K562 (cell line): Measurements from ENCODE around the gene CYTH1. TPM values are rescaled to one million over a fixed set of nuclear protein-coding genes. Genes with fewer than 3 reads are reported as not detected.
A peak's percentile ranks its signal among the peaks of the same experiment; 100 is the strongest.

Experiments
- ATAC-seq: fragments of 200-7000 bp; cut with Tn5 transposase; 3 replicates; pipeline ENCODE4 v1.9.1; 2020; ENCODE audit warnings: moderate library complexity
- BruUV-seq: library from RNA; stranded (reverse); fragments of 400-500 nt; replicated peaks from 2 replicates; lab custom pipeline; 2021; lab: Mats Ljungman, UMichigan
- CTCF ChIA-PET: fragments of 300-600 bp; formaldehyde crosslinking; extraction: SDS; loops from one replicate; lab custom pipeline; 2021; ENCODE audit warnings: low intra/inter-chr PET ratio; lab: Yijun Ruan, JAX
- POLR2A ChIA-PET: fragments of 300-600, 350-650 bp; sonication (Branson Sonifier 250); formaldehyde crosslinking; extraction: SDS; loops from one replicate; lab custom pipeline; 2021; ENCODE audit warnings: antibody characterized with exemption, inconsistent platforms; lab: Yijun Ruan, JAX
- DNase-seq, 4 experiments: peaks; one replicate each; pipeline versions ENCODE4 v3.0.0 to v3.0.0-alpha.2; 2011 to 2018; ENCODE audit warnings: low spot score in 3 of 4, mixed read lengths in 3 of 4; ENCODE audit errors: extremely low read depth in 1 of 4
- FAIRE-seq: peaks from 2 replicates; lab custom pipeline; 2011; peaks lifted over from hg19 to GRCh38; lab: Jason Lieb, UNC
- H2AFZ ChIP-seq: 2 replicates; pipeline ENCODE4 v1.6.0; 2011; ENCODE audit warnings: low read depth, low read length, control low read depth, inconsistent platforms
- H3K27ac ChIP-seq: fragments of 200-600 bp; 3 replicates; pipeline ENCODE4 v1.8.0; 2011; ENCODE audit warnings: low read depth, mild to moderate bottlenecking, control low read depth, inconsistent platforms, low read length, moderate library complexity, mixed read lengths; ENCODE audit errors: extremely low read depth
- H3K27me3 ChIP-seq, 2 experiments: fragments of 300-600 bp in 1 of 2; 2 replicates in 1 of 2; 3 replicates in 1 of 2; pipeline versions ENCODE4 v1.6.0 to v1.8.0; 2011; ENCODE audit warnings: inconsistent platforms in 2 of 2, low read length in 2 of 2, mild to moderate bottlenecking in 1 of 2, mixed read lengths in 1 of 2, moderate library complexity in 1 of 2; ENCODE audit not compliant: control insufficient read depth in 2 of 2, insufficient read depth in 2 of 2
- H3K36me3 ChIP-seq: fragments of 300-600 bp; 3 replicates; pipeline ENCODE4 v1.8.0; 2011; ENCODE audit warnings: mild to moderate bottlenecking, low read length, inconsistent platforms; ENCODE audit not compliant: control insufficient read depth, insufficient read depth
- H3K4me1 ChIP-seq, 2 experiments: fragments of 200-600 bp in 1 of 2; replicated peaks in 1 of 2; 2 replicates in 1 of 2; 3 replicates in 1 of 2; pipeline versions ENCODE4 v1.5.1 to v1.8.0; 2011; ENCODE audit warnings: inconsistent platforms in 2 of 2, low read length in 2 of 2, mild to moderate bottlenecking in 1 of 2, mixed read lengths in 1 of 2, moderate library complexity in 1 of 2; ENCODE audit not compliant: control insufficient read depth in 2 of 2, insufficient read depth in 2 of 2
- H3K4me2 ChIP-seq: 2 replicates; pipeline ENCODE4 v1.6.1; 2011; ENCODE audit warnings: low read length, control low read depth, inconsistent platforms, mixed read lengths; ENCODE audit not compliant: insufficient read depth
- H3K4me3 ChIP-seq: fragments of 200-600 bp; sonication (generic), shearing (Covaris generic); 2 replicates; pipeline ENCODE4 v1.5.1; 2016; ENCODE audit warnings: control low read depth, inconsistent platforms
- H3K79me2 ChIP-seq: fragments of 200-600 bp; 3 replicates; pipeline ENCODE4 v1.8.0; 2011; ENCODE audit warnings: low read length, inconsistent platforms; ENCODE audit not compliant: control insufficient read depth, insufficient read depth
- H3K9ac ChIP-seq, 2 experiments: 2 replicates each; pipeline versions ENCODE4 v1.6.0 to v1.6.1; 2011; ENCODE audit warnings: low read depth in 2 of 2, low read length in 2 of 2, control low read depth in 1 of 2, inconsistent platforms in 1 of 2, mild to moderate bottlenecking in 1 of 2, mixed read lengths in 1 of 2; ENCODE audit not compliant: insufficient read depth in 1 of 2
- H3K9me1 ChIP-seq: one replicate; pipeline ENCODE4 v1.6.0; 2011; ENCODE audit warnings: inconsistent platforms, mild to moderate bottlenecking, low read length, moderate library complexity; ENCODE audit not compliant: control insufficient read depth, insufficient read depth
- H3K9me3 ChIP-seq: replicated peaks from 2 replicates; pipeline ENCODE4 v1.5.1; 2011; ENCODE audit warnings: low read depth, low read length, inconsistent platforms; ENCODE audit not compliant: control insufficient read depth, insufficient read depth
- H4K20me1 ChIP-seq: replicated peaks from 2 replicates; pipeline ENCODE4 v1.6.1; 2011; ENCODE audit warnings: low read length, inconsistent platforms, mixed read lengths; ENCODE audit not compliant: control insufficient read depth, insufficient read depth
- ATF7 ChIP-seq: fragments of 450-650 bp; IDR thresholded peaks from 2 replicates; pipeline ENCODE4 v1.7.1; 2014; ENCODE audit warnings: mild to moderate bottlenecking, moderate library complexity
- C11orf30 ChIP-seq: fragments of 450-650 bp; IDR thresholded peaks from 2 replicates; pipeline ENCODE4 v1.6.1; 2016; ENCODE audit warnings: low read depth, mild to moderate bottlenecking
- CEBPB ChIP-seq: fragments of 450-650 bp; IDR thresholded peaks from 2 replicates; pipeline ENCODE4 v1.6.1; 2016; ENCODE audit warnings: missing genetic modification characterization, missing compliant biosample characterization
- EP300 ChIP-seq: IDR thresholded peaks from 2 replicates; pipeline ENCODE4 v1.6.1; 2012; ENCODE audit warnings: low read length, improper control_type of control experiment
- EP400 ChIP-seq: fragments of 450-650 bp; IDR thresholded peaks from 2 replicates; pipeline ENCODE4 v1.6.1; 2017; ENCODE audit warnings: antibody characterized with exemption, mild to moderate bottlenecking, moderate library complexity
- FOSL1 ChIP-seq: fragments of 200-800 bp; sonication (Bioruptor generic); conservative IDR thresholded peaks from 2 replicates; pipeline ENCODE4 v1.6.1; 2016; ENCODE audit warnings: missing genetic modification characterization, missing compliant biosample characterization
- HNRNPL ChIP-seq: fragments of 200-400 bp; formaldehyde crosslinking; IDR thresholded peaks from 2 replicates; pipeline ENCODE4 v1.6.1; 2017; ENCODE audit warnings: low read depth, mild to moderate bottlenecking, low read length
- NBN ChIP-seq: fragments of 450-650 bp; IDR thresholded peaks from 2 replicates; pipeline ENCODE4 v1.6.1; 2016; ENCODE audit warnings: low read depth, mild to moderate bottlenecking
- POLR2B ChIP-seq: fragments of 450-650 bp; IDR thresholded peaks from 2 replicates; pipeline ENCODE4 v1.6.1; 2018; ENCODE audit warnings: low read depth; ENCODE audit not compliant: partially characterized antibody
- POLR2H ChIP-seq: IDR thresholded peaks from 2 replicates; pipeline ENCODE4 v1.6.1; 2016; ENCODE audit warnings: missing genetic modification characterization, low read depth, mild to moderate bottlenecking, control low read depth, missing compliant biosample characterization, moderate library complexity
- RCOR1 ChIP-seq, 2 experiments: IDR thresholded peaks; 2 replicates each; pipeline ENCODE4 v1.6.1; 2012; ENCODE audit warnings: low read depth in 2 of 2, low read length in 2 of 2, borderline replicate concordance in 1 of 2, improper control_type of control experiment in 1 of 2
- SETDB1 ChIP-seq: IDR thresholded peaks from one replicate; pipeline ENCODE4 v1.6.1; 2012; ENCODE audit warnings: low read length, control low read depth, inconsistent platforms
- WGBS: fragments of 100-300 bp; shearing (Covaris generic); methylation state at CpG from one replicate; pipeline ENCODE4 v1.1.6; 2016; ENCODE audit warnings: low coverage, mixed read lengths; ENCODE audit not compliant: insufficient coverage; ENCODE audit errors: missing lambda C conversion rate; 5-methylcytosine and 5-hydroxymethylcytosine counted together
- in situ Hi-C: fragments of 300-500 bp; cut with MboI; formaldehyde crosslinking; loops from 4 replicates; pipeline ENCODE4 v1.15.0; 2018; ENCODE audit warnings: inconsistent platforms, mixed read lengths
- intact Hi-C: fragments of 100-400 bp; cut with micrococcal nuclease; formaldehyde crosslinking; loops from 2 replicates; pipeline ENCODE4 v1.14.2; 2022
- polyA plus RNA-seq, 8 experiments: library from polyadenylated mRNA; depleted of rRNA in 4 of 8; stranded (reverse) in 5 of 8; unstranded in 3 of 8; fragments of >200 nt; fragmentation: Nextera tagmentation in 2 of 8; fragmentation: Illumina TruSeq in 1 of 8; extraction: Ambion mirVana in 2 of 8; extraction: Trizol in 1 of 8; gene quantifications; 2 replicates each; pipeline versions ENCODE4 v1.2.1 to v1.2.3, GENCODE V29; 2011 to 2014; ENCODE audit warnings: inconsistent platforms in 1 of 8, missing spikeins in 1 of 8
- total RNA-seq, 7 experiments: library from RNA; depleted of rRNA in 6 of 7; stranded (reverse); fragments of >200 nt in 6 of 7; fragmentation: Illumina TruSeq in 2 of 7; extraction: Trizol in 2 of 7; gene quantifications; 2 replicates each; pipeline versions ENCODE4 v1.2.1 to v1.2.3, GENCODE V29; 2011 to 2021; ENCODE audit warnings: low replicate concordance in 1 of 7
- TF ChIP-seq, protein P1 (sequence below), 2 experiments: fragments of 450-650 bp; IDR thresholded peaks; 2 replicates each; pipeline ENCODE4 v1.6.1; 2018; ENCODE audit warnings: mild to moderate bottlenecking in 2 of 2, low read depth in 1 of 2; ENCODE audit not compliant: partially characterized antibody in 2 of 2
- TF ChIP-seq, protein P2 (sequence below): fragments of 450-650 bp; IDR thresholded peaks from 2 replicates; pipeline ENCODE4 v1.6.1; 2014; ENCODE audit warnings: low read depth, mild to moderate bottlenecking, moderate library complexity, borderline replicate concordance
- TF ChIP-seq, protein P3 (sequence below): fragments of 450-650 bp; IDR thresholded peaks from 2 replicates; pipeline ENCODE4 v1.6.1; 2016; ENCODE audit warnings: borderline replicate concordance

CYTH1 gene
- total and polyA plus RNA-seq, 9 of the 15 experiments (the other 6 are each of a cell fraction or from before 2014, with no cell fraction given): 0.52 to 27.7 (median 16.8) TPM

DNA sequence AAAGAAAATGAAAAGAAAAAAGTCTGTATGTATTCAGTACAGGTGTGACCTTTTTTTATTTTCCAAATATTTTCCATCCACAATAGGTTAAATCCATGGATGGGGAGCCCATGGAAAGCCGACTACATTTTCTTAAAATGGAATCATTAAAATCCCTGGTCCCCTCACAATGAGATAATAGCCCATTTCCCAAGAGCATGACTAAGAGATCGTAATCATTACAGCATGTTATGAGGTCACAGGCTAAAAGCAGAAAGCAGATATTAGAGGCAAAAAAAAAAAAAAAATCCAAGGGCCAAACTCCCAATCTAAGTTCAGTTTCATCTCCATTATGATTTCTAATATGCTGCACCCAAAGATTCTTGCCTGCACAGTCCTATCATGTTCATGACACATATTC lies 44.7 kb downstream of the CYTH1 start:
- FAIRE-seq: no peak
- CTCF ChIA-PET: interaction anchor here (0.6 kb wide), 1 partner anchor 12 kb away, joined by 3 read pairs; no protein-coding TSS in a partner anchor
- peaks cover 36% of the 10 kb centered on the region for H3K79me2 ChIP-seq
- TF ChIP-seq ATF7 (peak; percentile 95), EP300 (peak; percentile 78), CEBPB (tag) (peak; percentile 92), FOSL1 (tag) (peak; percentile 96), EP400 (0 out of 2 replicates have a peak, but pooled peaks have one; percentile 28), POLR2H (peak; percentile 52; the same call in 1 of the 2 replicates), C11orf30 (peak; percentile 28; the same call in 1 of the 2 replicates), SETDB1 (no peak), RCOR1 (IDR thresholded peaks at IDR 0.05; ENCODE audit: borderline replicate concordance in 1 of 2, low read depth in 2 of 2, low read length in 2 of 2) (peak in 1 of 2 experiments; percentile 68; a peak in 1 of 4 replicates), NBN (peak; percentile 71; the same call in 1 of the 2 replicates), POLR2B (no peak), HNRNPL (no peak)
- TF ChIP-seq, protein P1, sequence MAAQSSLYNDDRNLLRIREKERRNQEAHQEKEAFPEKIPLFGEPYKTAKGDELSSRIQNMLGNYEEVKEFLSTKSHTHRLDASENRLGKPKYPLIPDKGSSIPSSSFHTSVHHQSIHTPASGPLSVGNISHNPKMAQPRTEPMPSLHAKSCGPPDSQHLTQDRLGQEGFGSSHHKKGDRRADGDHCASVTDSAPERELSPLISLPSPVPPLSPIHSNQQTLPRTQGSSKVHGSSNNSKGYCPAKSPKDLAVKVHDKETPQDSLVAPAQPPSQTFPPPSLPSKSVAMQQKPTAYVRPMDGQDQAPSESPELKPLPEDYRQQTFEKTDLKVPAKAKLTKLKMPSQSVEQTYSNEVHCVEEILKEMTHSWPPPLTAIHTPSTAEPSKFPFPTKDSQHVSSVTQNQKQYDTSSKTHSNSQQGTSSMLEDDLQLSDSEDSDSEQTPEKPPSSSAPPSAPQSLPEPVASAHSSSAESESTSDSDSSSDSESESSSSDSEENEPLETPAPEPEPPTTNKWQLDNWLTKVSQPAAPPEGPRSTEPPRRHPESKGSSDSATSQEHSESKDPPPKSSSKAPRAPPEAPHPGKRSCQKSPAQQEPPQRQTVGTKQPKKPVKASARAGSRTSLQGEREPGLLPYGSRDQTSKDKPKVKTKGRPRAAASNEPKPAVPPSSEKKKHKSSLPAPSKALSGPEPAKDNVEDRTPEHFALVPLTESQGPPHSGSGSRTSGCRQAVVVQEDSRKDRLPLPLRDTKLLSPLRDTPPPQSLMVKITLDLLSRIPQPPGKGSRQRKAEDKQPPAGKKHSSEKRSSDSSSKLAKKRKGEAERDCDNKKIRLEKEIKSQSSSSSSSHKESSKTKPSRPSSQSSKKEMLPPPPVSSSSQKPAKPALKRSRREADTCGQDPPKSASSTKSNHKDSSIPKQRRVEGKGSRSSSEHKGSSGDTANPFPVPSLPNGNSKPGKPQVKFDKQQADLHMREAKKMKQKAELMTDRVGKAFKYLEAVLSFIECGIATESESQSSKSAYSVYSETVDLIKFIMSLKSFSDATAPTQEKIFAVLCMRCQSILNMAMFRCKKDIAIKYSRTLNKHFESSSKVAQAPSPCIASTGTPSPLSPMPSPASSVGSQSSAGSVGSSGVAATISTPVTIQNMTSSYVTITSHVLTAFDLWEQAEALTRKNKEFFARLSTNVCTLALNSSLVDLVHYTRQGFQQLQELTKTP (IDR thresholded peaks at IDR 0.05; ENCODE audit: low read depth in 1 of 2, partially characterized antibody in 2 of 2): peak in 1 of 2 experiments; percentile 31
- TF ChIP-seq, protein P2, sequence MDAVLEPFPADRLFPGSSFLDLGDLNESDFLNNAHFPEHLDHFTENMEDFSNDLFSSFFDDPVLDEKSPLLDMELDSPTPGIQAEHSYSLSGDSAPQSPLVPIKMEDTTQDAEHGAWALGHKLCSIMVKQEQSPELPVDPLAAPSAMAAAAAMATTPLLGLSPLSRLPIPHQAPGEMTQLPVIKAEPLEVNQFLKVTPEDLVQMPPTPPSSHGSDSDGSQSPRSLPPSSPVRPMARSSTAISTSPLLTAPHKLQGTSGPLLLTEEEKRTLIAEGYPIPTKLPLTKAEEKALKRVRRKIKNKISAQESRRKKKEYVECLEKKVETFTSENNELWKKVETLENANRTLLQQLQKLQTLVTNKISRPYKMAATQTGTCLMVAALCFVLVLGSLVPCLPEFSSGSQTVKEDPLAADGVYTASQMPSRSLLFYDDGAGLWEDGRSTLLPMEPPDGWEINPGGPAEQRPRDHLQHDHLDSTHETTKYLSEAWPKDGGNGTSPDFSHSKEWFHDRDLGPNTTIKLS: no peak
- TF ChIP-seq, protein P3, sequence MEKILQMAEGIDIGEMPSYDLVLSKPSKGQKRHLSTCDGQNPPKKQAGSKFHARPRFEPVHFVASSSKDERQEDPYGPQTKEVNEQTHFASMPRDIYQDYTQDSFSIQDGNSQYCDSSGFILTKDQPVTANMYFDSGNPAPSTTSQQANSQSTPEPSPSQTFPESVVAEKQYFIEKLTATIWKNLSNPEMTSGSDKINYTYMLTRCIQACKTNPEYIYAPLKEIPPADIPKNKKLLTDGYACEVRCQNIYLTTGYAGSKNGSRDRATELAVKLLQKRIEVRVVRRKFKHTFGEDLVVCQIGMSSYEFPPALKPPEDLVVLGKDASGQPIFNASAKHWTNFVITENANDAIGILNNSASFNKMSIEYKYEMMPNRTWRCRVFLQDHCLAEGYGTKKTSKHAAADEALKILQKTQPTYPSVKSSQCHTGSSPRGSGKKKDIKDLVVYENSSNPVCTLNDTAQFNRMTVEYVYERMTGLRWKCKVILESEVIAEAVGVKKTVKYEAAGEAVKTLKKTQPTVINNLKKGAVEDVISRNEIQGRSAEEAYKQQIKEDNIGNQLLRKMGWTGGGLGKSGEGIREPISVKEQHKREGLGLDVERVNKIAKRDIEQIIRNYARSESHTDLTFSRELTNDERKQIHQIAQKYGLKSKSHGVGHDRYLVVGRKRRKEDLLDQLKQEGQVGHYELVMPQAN: no peak

More for the DNA sequence above, 44.7 kb downstream of the CYTH1 start:
- DNase-seq (peak in 3 of 4 experiments; percentile 34 to 54 (median 37)), ATAC-seq (0 out of 3 replicates have a peak, but pooled peaks have one; percentile 26)
- no peaks in the 10 kb centered on the region for H3K36me3 ChIP-seq
- H3K27me3 ChIP-seq: no peaks in the 10 kb centered on the region
- no peak overlapping the region for H3K4me3 ChIP-seq
- no TSS peak for BruUV-seq
- intact Hi-C loops: no loop called here
- peaks cover 37% of the 10 kb centered on the region for H4K20me1 ChIP-seq
- H2AFZ ChIP-seq: no peak overlapping the region
- POLR2A ChIA-PET: interaction anchor here (0.6 to 1.4 kb wide), 2 partner anchors 28 to 82 kb away, joined by 3 to 4 read pairs; no protein-coding TSS in a partner anchor
- in situ Hi-C loops: no loop called here
- peak overlapping the region; percentile 64; the same call in 1 of the 3 replicates for H3K27ac ChIP-seq
- H3K9me1 ChIP-seq: peaks cover 4% of the 10 kb centered on the region
- no peak overlapping the region for H3K4me2 ChIP-seq
- H3K9me3 ChIP-seq: no peaks in the 10 kb centered on the region
- peaks cover 20 to 28% of the 10 kb centered on the region in 2 experiments for H3K4me1 ChIP-seq
- 6% methylated on average over 2 of the region's 2 CpGs for WGBS
- H3K9ac ChIP-seq: no peak overlapping the region
